ENCODE results near the gene GRID1. TPM values are rescaled to one million over a fixed set of nuclear protein-coding genes. Genes with fewer than 3 reads are reported as not detected.

Gene GRID1
- total RNA-seq, 1 experiment from 2014 or later, result 0.37 TPM

- TF ChIP-seq ZNF532 (CRISPR knock-in tag; IDR thresholded peaks at IDR 0.05; ENCODE audit: borderline replicate concordance), result no peak
- TF ChIP-seq JAZF1 (CRISPR knock-in tag; IDR thresholded peaks at IDR 0.05), result no peak
- TF ChIP-seq ZNF396 (CRISPR knock-in tag; IDR thresholded peaks at IDR 0.05; ENCODE audit: borderline replicate concordance), result no peak
- no peak for TF ChIP-seq SMAD4 (CRISPR knock-in tag; IDR thresholded peaks at IDR 0.05)
- TF ChIP-seq JUN (CRISPR knock-in tag; IDR thresholded peaks at IDR 0.05), result no peak
- TF ChIP-seq KAT7 (CRISPR knock-in tag; IDR thresholded peaks at IDR 0.05; ENCODE audit: borderline replicate concordance), result no peak
- no peak for TF ChIP-seq ATF6 (CRISPR knock-in tag; IDR thresholded peaks at IDR 0.05)
- TF ChIP-seq TEAD4 (CRISPR knock-in tag; IDR thresholded peaks at IDR 0.05), result no peak
- no peak for TF ChIP-seq ETV6 (CRISPR knock-in tag; IDR thresholded peaks at IDR 0.05)
- TF ChIP-seq USF2 (CRISPR knock-in tag; IDR thresholded peaks at IDR 0.05), result no peak
- no peak for TF ChIP-seq NFE2L1 (CRISPR knock-in tag; IDR thresholded peaks at IDR 0.05)
These were observed 165.7 kb downstream of the GRID1 start (continued) for GRCh38 chr10:86200867-86201266.

- ATAC-seq (no peak), DNase-seq (ENCODE audit: low spot score) (no peak)
- Mint-ChIP-seq H3K36me3 (no peaks in the 10 kb centered on the region), H3K27me3 (ENCODE audit: low read depth) (no peaks in the 10 kb centered on the region), H3K27ac (no peak overlapping the region), H3K9me3 (no peaks in the 10 kb centered on the region), H3K4me1 (peaks cover 7% of the 10 kb centered on the region), H3K4me3 (no peak overlapping the region)
- CTCF ChIA-PET, result no interaction called here
- POLR2A ChIA-PET, result no interaction called here
- TF ChIP-seq AFF4 (CRISPR knock-in tag; IDR thresholded peaks at IDR 0.05; ENCODE audit: borderline replicate concordance), result no peak
- no peak for TF ChIP-seq USF1 (CRISPR knock-in tag; IDR thresholded peaks at IDR 0.05)
- no peak for TF ChIP-seq FOXK1 (CRISPR knock-in tag; IDR thresholded peaks at IDR 0.05)
- no peak for TF ChIP-seq KAT7 (CRISPR knock-in tag; IDR thresholded peaks at IDR 0.05; ENCODE audit: borderline replicate concordance)
- TF ChIP-seq TEAD1 (CRISPR knock-in tag; IDR thresholded peaks at IDR 0.05), result no peak
- no peak for TF ChIP-seq ZBTB43 (CRISPR knock-in tag; IDR thresholded peaks at IDR 0.05)
These were observed 166.3 kb downstream of the GRID1 start for GRCh38 chr10:86200269-86200668.

All from WTC11 (cell line).